NCI-H2081 (cell line): Measurements from ENCODE around the gene KRT33B.
A peak's percentile ranks its signal among the peaks of the same experiment; 100 is the strongest.
"Not testable (repeated sequence)": the region's sequence is repeated elsewhere in the genome, so short reads cannot be mapped to it uniquely, and the experiment has no call there.

Experiments
- DNase-seq, 2 experiments: peaks; one replicate each; lab custom pipeline; 2025; lab: John Stamatoyannopoulos, UW

Gene KRT33B

DNA sequence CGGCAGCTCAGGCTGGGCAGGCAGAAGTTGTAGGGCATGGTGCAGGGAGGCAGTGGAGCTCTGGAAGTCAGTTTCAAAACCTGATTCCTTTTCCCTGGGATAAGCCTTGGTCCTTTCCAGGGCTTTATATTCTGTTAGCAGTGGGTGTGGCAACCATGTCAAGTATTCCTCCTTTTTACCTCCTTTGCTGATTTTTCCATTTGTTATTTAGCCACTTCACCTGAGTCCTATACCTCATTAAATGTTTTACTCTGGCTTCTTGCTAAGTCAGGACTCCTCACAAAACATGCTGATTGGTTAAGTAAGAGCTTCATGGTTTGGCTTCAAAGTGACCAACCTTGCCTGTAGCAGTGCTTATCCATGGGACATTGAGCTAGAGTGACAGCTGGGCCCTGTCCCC, at the start of gene KRT33B:
TSS of gene KRT33B (minus strand) at position 101 of the 400 bp plus-strand sequence. CDS start at position 38, 63 bp downstream.
- DNase-seq, result no peak

DNA sequence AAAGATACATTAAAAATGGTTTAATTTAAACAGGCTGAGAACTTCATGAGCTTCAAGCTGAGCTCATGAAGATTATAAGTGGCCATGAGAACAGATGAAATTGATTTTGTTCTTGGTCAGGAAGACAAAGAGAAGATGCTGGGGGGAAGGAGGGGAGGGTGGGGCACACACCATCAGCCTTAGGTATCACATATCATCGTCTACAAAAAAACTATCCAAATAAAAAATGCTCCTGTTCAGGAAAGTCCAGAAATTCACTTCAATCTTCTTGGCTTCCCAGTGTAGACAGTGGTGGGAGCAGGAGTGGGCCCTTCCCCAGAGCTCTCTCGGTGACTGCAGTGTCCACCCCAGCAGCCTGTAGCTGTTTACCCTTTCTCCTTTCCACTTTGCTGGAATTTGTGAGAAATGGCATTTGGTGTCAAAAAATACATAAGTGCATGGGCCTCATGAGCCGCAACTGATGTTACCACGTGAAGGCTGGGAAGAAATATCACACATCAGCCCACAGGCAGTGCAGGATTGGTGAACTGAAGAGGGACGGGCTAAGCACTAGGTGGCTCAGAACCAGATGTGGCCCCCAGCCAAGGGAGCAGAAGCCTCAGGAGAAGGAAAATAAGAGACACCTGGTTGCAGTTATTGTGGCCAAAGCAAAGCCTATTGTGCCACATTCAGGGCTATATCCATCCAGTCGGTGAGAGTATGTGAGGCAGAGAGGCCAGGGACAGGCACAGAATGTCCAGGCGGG, 48.7 kb upstream of the KRT33B start:
- DNase-seq, result no peak

DNA sequence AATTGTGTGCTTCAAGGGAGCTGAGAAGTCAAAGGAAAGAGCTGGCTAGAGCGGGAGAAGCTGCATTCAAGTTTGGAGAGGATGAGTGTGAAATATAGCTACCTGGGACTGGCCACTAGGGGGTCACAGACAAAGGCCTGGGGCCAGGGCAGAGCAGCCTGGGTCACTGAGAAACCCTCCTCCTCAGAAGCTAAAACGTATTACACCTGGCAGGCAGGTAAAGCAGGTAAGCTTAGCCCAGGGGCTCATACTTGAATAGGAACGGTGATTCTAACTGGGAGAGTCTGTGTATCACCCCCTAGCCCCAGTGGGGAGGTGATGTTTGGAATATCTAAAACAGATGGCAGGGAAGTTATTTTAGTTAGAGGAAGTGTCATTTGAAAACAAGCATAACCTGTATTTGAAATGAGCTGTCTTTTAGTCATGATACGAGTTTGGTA, 48.0 kb upstream of the KRT33B start:
- DNase-seq, result peak in 1 of 2 experiments; percentile 12

DNA sequence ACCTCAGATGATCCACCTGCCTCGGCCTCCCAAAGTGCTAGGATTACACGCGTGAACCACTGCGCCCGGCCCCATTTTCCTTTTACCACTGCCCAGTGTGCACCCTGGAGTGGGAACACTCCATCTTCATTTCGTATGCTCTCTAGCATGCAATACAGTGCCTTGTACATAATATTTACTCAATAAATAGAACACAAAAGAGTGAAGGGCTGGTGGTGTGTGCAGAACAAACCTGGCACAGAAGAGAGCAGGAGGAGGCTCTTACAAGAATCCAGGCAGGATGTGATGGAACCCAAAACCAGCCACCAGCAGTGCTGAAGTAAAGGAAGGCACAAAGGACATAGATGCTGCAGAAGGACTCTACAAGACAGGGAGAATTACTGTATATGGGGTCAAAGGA, 47.5 kb upstream of the KRT33B start:
- DNase-seq, result no peak

GRCh38 chr17:41416479-41416878, 46.9 kb upstream of the KRT33B start:
- no peak for DNase-seq

- no peak for DNase-seq
These were observed 46.3 kb upstream of the KRT33B start for GRCh38 chr17:41415833-41416335.

- DNase-seq, result no peak
These were observed 45.8 kb upstream of the KRT33B start for GRCh38 chr17:41415411-41415810.

DNA sequence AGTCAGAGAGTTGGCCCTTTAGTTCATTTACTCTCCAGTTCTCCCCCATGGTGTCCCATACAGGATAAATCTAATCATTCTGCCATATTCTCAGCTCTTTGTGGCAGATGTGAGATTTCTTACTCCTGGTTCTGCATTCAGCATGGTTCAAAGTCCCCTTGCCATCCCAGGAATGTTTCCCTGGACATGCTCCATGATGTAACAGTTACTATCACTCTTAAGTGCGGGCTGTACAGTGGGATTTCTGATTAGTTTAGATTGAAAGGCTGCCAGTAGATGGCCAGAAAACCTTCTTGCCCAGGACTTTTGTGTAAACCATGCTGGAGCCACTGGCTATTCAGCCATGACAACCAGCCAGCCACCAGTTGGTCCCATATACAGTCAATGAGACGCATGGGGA, 44.4 kb upstream of the KRT33B start:
- no peak for DNase-seq

- DNase-seq, result no peak
These were observed 43.8 kb upstream of the KRT33B start for GRCh38 chr17:41413353-41413957.

GRCh38 chr17:41411072-41411840, 41.6 kb upstream of the KRT33B start:
- DNase-seq, result no peak

- no peak for DNase-seq
These were observed 37.6 kb upstream of the KRT33B start for GRCh38 chr17:41407226-41407625.

- DNase-seq, result no peak
These were observed 36.6 kb upstream of the KRT33B start for GRCh38 chr17:41406205-41406604.

DNA sequence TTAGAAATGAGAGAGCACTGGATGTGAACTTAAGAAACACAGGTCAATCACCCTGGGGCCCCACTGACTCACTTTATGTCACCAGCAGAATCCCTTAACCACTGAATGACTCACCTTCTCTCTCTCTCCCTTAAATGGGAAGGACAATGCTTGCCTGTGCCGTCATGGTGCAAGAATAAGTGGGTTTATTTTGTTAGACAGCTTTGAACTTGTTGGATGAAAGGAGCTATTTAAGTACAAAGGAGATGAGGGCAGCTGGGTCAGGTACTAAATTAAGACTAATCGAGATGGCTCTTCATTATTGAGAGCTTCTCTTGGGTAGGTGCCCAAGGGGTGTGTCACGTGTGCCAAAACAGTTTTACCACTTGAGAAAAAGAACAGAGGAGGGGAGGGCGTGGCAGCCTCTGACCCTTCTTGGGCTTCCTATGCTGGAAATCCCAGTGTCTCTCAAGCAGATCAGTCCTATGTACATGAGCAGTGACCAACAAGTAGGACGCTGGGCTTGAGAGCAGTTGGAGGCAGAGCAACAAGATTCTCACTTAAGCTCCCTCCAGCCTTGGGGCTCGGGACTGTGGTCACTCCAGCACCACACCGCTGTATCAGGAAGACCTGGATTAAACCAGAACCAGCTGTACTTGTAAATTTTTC, 34.5 kb upstream of the KRT33B start:
- no peak for DNase-seq

DNA sequence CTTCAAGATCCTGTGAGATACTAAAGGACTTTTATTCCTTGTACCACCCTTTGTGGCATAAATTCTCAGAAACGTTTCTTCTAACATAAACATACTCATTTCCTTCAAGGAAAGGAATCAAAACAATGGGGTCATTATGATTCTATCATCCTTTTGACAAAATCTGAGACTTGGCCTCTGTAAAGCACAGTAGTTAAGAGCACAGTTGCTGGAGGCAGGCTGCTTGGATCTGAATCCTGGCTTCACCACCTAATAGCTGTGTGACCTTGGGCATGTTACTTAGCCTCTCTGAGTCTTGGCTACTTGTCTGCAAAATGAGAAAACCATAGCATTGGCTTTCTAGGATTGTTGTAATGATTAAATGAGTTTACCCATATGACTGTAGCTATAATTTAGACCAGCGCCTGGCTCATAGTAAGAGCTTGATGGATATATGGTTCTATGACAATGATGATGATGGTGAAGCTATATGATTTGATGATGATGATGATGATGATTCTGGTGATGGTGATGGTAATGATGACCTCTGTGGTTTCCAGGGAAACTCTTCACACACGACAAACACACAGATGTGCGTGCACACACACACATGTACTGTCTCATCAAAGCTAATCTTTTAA, 33.9 kb upstream of the KRT33B start:
- no peak for DNase-seq

DNA sequence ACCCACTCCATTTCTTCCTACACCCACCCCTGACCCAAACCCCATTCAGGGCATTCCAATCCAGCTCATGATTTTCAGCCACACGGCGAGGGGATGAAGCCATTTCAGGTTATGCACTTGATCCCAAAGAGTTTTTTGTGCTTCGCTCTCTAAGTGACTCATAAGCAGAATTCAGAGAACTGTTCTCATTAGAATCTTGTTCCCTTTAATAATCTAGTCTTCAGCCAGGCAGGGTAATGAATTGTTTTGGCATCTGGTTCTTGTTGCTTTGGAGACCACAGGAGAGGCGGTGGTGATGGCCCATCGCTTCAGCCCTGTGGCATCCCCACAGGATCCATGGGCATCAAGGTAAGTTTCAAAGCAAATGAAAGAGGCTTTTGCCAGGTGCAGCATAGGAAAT, 32.5 kb upstream of the KRT33B start:
- DNase-seq, result no peak

- no peak for DNase-seq
These were observed 27.5 kb upstream of the KRT33B start, which contains the start of gene KRT31 for GRCh38 chr17:41396996-41397660. KRT31 (minus strand) TSS chr17:41397608; CDS start chr17:41397539, 69 bp downstream.

- no peak for DNase-seq
These were observed 26.7 kb upstream of the KRT33B start for GRCh38 chr17:41396340-41396739.

DNA sequence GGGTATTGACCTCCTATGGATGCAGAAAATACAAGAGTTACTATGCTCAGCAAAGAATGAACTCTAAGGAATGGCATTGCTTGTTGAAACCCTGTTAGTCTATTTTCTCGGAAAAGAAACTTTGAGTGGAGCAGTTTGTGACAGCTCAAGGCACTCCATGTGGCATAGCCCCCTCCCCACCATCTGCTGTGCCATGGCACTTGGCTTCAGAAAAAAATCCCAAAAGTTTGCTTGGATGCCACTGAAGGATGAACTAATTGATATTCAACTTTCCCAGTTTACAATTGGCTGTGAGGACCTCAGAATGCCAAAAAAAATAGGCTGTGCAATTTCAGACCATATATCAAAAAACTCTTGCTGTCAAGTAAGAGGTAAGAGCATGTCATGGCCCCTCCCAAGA, 26.0 kb upstream of the KRT33B start:
- DNase-seq, result no peak

- DNase-seq, result not testable (repeated sequence)
These were observed 25.4 kb upstream of the KRT33B start for GRCh38 chr17:41395044-41395443.

DNA sequence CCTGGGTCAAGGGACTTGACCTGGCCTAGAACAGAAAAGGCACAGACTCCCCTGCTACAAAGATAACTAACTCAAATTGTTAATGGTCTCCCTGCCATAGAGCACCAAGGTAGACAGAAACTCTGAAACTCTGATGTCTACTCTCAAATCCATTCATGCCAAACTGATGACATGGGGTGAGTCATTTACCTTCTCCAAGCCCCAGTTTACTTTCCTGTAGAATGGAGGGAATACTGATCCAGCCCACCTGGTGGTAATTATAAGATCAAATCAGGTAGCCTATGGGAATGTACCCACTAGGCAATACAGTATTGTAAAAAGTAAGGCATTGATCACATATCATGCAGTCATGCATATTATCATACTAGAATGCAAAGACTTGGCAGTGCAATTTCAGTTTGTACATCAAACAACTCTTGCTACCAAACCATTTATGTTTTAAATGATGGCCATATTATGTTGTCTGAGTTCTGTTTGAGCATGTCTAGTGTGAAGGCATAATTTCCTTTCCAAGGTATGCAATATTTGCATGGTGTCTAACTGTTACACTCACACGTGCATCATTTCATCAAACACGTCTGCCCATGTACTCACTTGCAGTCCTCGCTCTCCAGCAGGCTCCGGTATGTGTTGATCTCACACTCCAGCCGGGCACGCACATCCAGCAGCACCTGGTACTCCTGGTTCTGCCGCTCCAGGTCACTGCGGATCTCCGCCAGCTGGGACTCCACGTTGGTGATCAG, 24.8 kb upstream of the KRT33B start:
- no peak for DNase-seq
